Fibroblast of lung (primary cell): ENCODE data around the gene ANKRD13B. TPM values are rescaled to one million over a fixed set of nuclear protein-coding genes. Genes with fewer than 3 reads are reported as not detected.

ENCODE experiments used
- DNase-seq, 2 donors: peaks; one replicate each; pipeline versions ENCODE4 v3.0.0 to v3.0.0-alpha.2; 2010; ENCODE audit warnings: low read depth in 2 of 2
- H2AFZ ChIP-seq: 2 replicates; pipeline ENCODE4 v1.5.1; 2012; ENCODE audit warnings: low read length, control low read depth, inconsistent platforms
- H3K27ac ChIP-seq: 2 replicates; pipeline ENCODE4 v1.5.1; 2011; ENCODE audit warnings: low read length, control low read depth; ENCODE audit not compliant: insufficient read depth
- H3K27me3 ChIP-seq: 2 replicates; pipeline ENCODE4 v1.5.1; 2011; ENCODE audit warnings: mild to moderate bottlenecking, low read length; ENCODE audit not compliant: control insufficient read depth, insufficient read depth
- H3K36me3 ChIP-seq: 2 replicates; pipeline ENCODE4 v1.5.1; 2011; ENCODE audit warnings: low read length; ENCODE audit not compliant: control insufficient read depth, insufficient read depth
- H3K4me1 ChIP-seq: 2 replicates; pipeline ENCODE4 v1.5.1; 2011; ENCODE audit warnings: low read length; ENCODE audit not compliant: control insufficient read depth, insufficient read depth; ENCODE audit errors: extremely low read depth
- H3K4me2 ChIP-seq: 2 replicates; pipeline ENCODE4 v1.5.1; 2011; ENCODE audit warnings: low read length, control low read depth; ENCODE audit not compliant: insufficient read depth; ENCODE audit errors: extremely low read depth
- H3K4me3 ChIP-seq, 4 experiments: fragments of 200-600 bp in 1 of 4; sonication (generic) in 1 of 4; replicated peaks in 1 of 4; 2 replicates each; pipeline ENCODE4 v1.5.1; 2011 to 2016; ENCODE audit warnings: low read length in 4 of 4, low read depth in 3 of 4, mild to moderate bottlenecking in 3 of 4, control low read depth in 2 of 4, inconsistent platforms in 1 of 4, mixed read lengths in 1 of 4; ENCODE audit not compliant: insufficient read depth in 1 of 4; ENCODE audit errors: control extremely low read depth in 1 of 4
- H3K79me2 ChIP-seq: 2 replicates; pipeline ENCODE4 v1.5.1; 2012; ENCODE audit warnings: mild to moderate bottlenecking, low read length, inconsistent platforms; ENCODE audit not compliant: control insufficient read depth, insufficient read depth
- H3K9ac ChIP-seq: 2 replicates; pipeline ENCODE4 v1.5.1; 2011; ENCODE audit warnings: mild to moderate bottlenecking, low read length, control low read depth; ENCODE audit not compliant: insufficient read depth
- H3K9me3 ChIP-seq: 2 replicates; pipeline ENCODE4 v1.5.1; 2012; ENCODE audit warnings: low read depth, low read length; ENCODE audit not compliant: control insufficient read depth, insufficient read depth
- H4K20me1 ChIP-seq: 2 replicates; pipeline ENCODE4 v1.5.1; 2011; ENCODE audit warnings: low read length; ENCODE audit not compliant: control insufficient read depth, insufficient read depth; ENCODE audit errors: extremely low read depth
- CTCF ChIP-seq, 2 donors: IDR thresholded peaks in 1 of 2; conservative IDR thresholded peaks in 1 of 2; 1 replicate in 1 of 2; 2 replicates in 1 of 2; pipeline ENCODE4 v1.5.1; 2011 to 2012; ENCODE audit warnings: low read length in 2 of 2, control low read depth in 1 of 2, inconsistent platforms in 1 of 2, low read depth in 1 of 2, mild to moderate bottlenecking in 1 of 2
- EZH2 ChIP-seq: IDR thresholded peaks from 2 replicates; pipeline ENCODE4 v1.5.1; 2012; ENCODE audit warnings: low read length, control low read depth, mild to moderate bottlenecking; ENCODE audit errors: missing control alignments
- polyA plus RNA-seq, 2 donors: library from polyadenylated mRNA; depleted of rRNA in 1 of 2; stranded (reverse) in 1 of 2; unstranded in 1 of 2; fragments of >200 nt; gene quantifications; 2 replicates each; pipeline ENCODE4 v1.2.1, GENCODE V29; 2011 to 2012; ENCODE audit warnings: missing spikeins in 1 of 2
- total RNA-seq: library from RNA; depleted of rRNA; stranded (reverse); fragments of >200 nt; gene quantifications from 2 replicates; pipeline ENCODE4 v1.2.1, GENCODE V29; 2014

ANKRD13B gene
- total and polyA plus RNA-seq, 2 donors (not counting 1 experiment from before 2014, with no cell fraction given): 1.4 to 6.3 TPM

GRCh38 chr17:29611351-29612093, 18.6 kb downstream of the ANKRD13B start:
- Histone ChIP-seq H3K27ac (no peak overlapping the region), H3K79me2 (no peaks in the 10 kb centered on the region), H3K4me1 (peaks cover 7% of the 10 kb centered on the region), H4K20me1 (no peaks in the 10 kb centered on the region), H2AFZ (no peak overlapping the region), H3K4me2 (no peak overlapping the region), H3K4me3 (no peak overlapping the region), H3K9me3 (no peaks in the 10 kb centered on the region), H3K9ac (no peak overlapping the region), H3K36me3 (no peaks in the 10 kb centered on the region), H3K27me3 (no peaks in the 10 kb centered on the region)
- TF ChIP-seq CTCF (conservative IDR thresholded peaks at IDR 0.05 in 1 of 2, IDR thresholded peaks at IDR 0.05 in 1 of 2; ENCODE audit: low read depth in 1 of 2, low read length in 2 of 2) (no peak), EZH2 (no peak)
- DNase-seq: no peak

GRCh38 chr17:29612094-29612403, 19.1 kb downstream of the ANKRD13B start:
- no peak overlapping the region for H2AFZ ChIP-seq
- no peaks in the 10 kb centered on the region for H3K27me3 ChIP-seq
- no peak for DNase-seq
- H3K36me3 ChIP-seq: no peaks in the 10 kb centered on the region
- peaks cover 7% of the 10 kb centered on the region for H3K4me1 ChIP-seq
- no peak overlapping the region for H3K27ac ChIP-seq
- H3K79me2 ChIP-seq: no peaks in the 10 kb centered on the region
- H3K9ac ChIP-seq: no peak overlapping the region
- no peaks in the 10 kb centered on the region for H4K20me1 ChIP-seq
- H3K4me2 ChIP-seq: no peak overlapping the region
- no peak overlapping the region for H3K4me3 ChIP-seq
- no peak for TF ChIP-seq CTCF (conservative IDR thresholded peaks at IDR 0.05 in 1 of 2, IDR thresholded peaks at IDR 0.05 in 1 of 2; ENCODE audit: low read depth in 1 of 2, low read length in 2 of 2)
- TF ChIP-seq EZH2: no peak
- no peaks in the 10 kb centered on the region for H3K9me3 ChIP-seq

GRCh38 chr17:29612404-29613280, 19.7 kb downstream of the ANKRD13B start:
- no peak overlapping the region for H3K27ac ChIP-seq
- H3K36me3 ChIP-seq: no peaks in the 10 kb centered on the region
- H3K4me3 ChIP-seq: no peak overlapping the region
- H3K79me2 ChIP-seq: no peaks in the 10 kb centered on the region
- TF ChIP-seq CTCF (conservative IDR thresholded peaks at IDR 0.05 in 1 of 2, IDR thresholded peaks at IDR 0.05 in 1 of 2; ENCODE audit: low read depth in 1 of 2, low read length in 2 of 2) (no peak), EZH2 (no peak)
- no peak for DNase-seq
- no peak overlapping the region for H3K4me2 ChIP-seq
- H3K4me1 ChIP-seq: peaks cover 10% of the 10 kb centered on the region
- H3K27me3 ChIP-seq: no peaks in the 10 kb centered on the region
- H2AFZ ChIP-seq: no peak overlapping the region
- no peaks in the 10 kb centered on the region for H3K9me3 ChIP-seq
- no peak overlapping the region for H3K9ac ChIP-seq
- no peaks in the 10 kb centered on the region for H4K20me1 ChIP-seq
